ENCODE data around the gene FNDC3B. TPM values are rescaled to one million over a fixed set of nuclear protein-coding genes. Genes with fewer than 3 reads are reported as not detected.

FNDC3B gene
- total RNA-seq, 2 experiments from 2014 or later = 10.6 to 12.0 TPM

DNA sequence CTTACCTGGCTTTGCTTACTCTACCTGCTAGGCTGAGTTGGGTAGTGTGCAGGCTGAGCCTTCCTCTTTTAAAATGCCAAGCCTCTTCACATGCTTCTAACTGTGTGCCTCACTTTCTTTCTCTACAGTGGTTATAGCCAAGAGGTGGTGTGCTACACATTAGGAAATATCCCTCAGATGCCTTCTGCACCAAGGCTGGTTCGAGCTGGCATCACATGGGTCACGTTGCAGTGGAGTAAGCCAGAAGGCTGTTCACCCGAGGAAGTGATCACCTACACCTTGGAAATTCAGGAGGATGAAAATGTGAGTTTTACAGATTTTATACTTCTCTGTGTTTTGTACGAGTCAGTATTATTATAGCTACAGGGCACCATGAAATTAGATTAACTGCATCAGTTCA lies 291.0 kb downstream of the FNDC3B start:
- TF ChIP-seq, protein P1, sequence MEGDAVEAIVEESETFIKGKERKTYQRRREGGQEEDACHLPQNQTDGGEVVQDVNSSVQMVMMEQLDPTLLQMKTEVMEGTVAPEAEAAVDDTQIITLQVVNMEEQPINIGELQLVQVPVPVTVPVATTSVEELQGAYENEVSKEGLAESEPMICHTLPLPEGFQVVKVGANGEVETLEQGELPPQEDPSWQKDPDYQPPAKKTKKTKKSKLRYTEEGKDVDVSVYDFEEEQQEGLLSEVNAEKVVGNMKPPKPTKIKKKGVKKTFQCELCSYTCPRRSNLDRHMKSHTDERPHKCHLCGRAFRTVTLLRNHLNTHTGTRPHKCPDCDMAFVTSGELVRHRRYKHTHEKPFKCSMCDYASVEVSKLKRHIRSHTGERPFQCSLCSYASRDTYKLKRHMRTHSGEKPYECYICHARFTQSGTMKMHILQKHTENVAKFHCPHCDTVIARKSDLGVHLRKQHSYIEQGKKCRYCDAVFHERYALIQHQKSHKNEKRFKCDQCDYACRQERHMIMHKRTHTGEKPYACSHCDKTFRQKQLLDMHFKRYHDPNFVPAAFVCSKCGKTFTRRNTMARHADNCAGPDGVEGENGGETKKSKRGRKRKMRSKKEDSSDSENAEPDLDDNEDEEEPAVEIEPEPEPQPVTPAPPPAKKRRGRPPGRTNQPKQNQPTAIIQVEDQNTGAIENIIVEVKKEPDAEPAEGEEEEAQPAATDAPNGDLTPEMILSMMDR (IDR thresholded peaks at IDR 0.05) = no peak
- H3K4me1 Mint-ChIP-seq (ENCODE audit: low read depth) = no peaks in the 10 kb centered on the region
- no peak for DNase-seq
- H3K4me3 Mint-ChIP-seq = no peak overlapping the region
- ChIA-PET CTCF (interaction anchor here (0.6 to 1.5 kb wide), 8 partner anchors 29 to 533 kb away, joined by 3 to 4 read pairs (median 3); no protein-coding TSS in a partner anchor), POLR2A (no interaction called here)
- H3K9me3 Mint-ChIP-seq = no peaks in the 10 kb centered on the region
- ATAC-seq = no peak
- H3K36me3 Mint-ChIP-seq (ENCODE audit: low read depth) = peaks cover 7% of the 10 kb centered on the region
- intact Hi-C loops (cut with micrococcal nuclease) = loop anchor here (5.0 to 10.0 kb wide), 2 partner anchors 144 to 337 kb away; no protein-coding TSS in a partner anchor
- H3K27me3 Mint-ChIP-seq = no peaks in the 10 kb centered on the region
- H3K27ac Mint-ChIP-seq = no peak overlapping the region

DNA sequence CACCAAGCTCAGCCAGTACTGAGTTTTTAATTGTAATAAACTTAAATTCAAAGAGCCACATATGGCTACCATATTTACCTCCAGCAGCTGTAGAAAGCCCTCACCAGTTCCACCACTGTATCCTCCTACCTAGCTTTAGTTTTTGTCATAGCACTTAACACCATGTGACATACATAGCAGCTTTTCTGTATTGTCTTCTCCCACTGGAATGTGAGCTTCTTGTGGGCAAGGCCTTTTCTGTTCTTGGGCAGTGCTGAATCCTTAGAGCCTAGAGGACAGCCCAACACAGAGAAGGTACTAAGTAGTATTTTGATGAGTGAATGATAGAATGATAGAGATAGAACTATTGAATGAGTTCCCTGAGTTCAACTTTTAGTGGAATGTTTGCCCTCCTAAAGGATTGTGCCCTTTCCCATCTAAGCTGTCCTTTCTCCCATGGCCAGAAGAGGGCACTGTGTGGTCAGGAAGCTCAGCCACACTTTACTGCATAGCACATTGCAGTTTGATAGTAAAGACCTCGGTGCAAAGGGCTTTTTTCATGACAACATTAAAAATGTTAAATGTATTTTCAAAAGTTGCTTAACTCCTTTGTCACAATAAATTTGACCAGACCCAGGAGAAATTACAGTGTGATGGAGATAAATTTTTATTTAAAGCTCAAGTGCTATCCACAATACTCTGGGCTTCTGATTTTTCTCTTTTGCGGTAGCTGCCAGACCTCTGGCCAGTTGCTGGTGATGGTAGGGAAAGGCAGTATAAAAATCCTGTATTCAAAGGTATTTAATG lies 293.1 kb downstream of the FNDC3B start:
- Mint-ChIP-seq H3K27me3 (no peaks in the 10 kb centered on the region), H3K9me3 (no peaks in the 10 kb centered on the region), H3K27ac (no peak overlapping the region), H3K36me3 (ENCODE audit: low read depth) (peaks cover 7% of the 10 kb centered on the region), H3K4me1 (ENCODE audit: low read depth) (no peaks in the 10 kb centered on the region), H3K4me3 (no peak overlapping the region)
- DNase-seq = peak; percentile 63
- peak; percentile 79 for ATAC-seq
- TF ChIP-seq, protein P1 (IDR thresholded peaks at IDR 0.05) = peak; percentile 86
- ChIA-PET CTCF (interaction anchor here (0.6 to 3.3 kb wide), 87 partner anchors 9 to 792 kb away, joined by 3 to 48 read pairs (median 4); no protein-coding TSS in a partner anchor), POLR2A (no interaction called here)
- intact Hi-C loops (cut with micrococcal nuclease) = loop anchor here (5.0 to 10.0 kb wide), 2 partner anchors 142 to 335 kb away; no protein-coding TSS in a partner anchor

DNA sequence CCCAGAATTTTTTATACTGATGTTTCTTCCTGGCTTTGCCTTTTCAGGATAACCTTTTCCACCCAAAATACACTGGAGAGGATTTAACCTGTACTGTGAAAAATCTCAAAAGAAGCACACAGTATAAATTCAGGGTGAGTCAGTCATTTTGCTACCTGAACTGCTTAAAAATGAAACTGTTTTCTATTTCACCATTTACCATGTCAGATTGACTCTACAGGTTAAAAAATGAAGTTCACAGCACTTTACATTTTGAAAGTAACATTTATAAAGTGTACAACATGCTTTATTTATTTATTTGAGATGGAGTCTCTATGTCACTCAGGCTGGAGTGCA lies 293.6 kb downstream of the FNDC3B start:
- ChIA-PET POLR2A (no interaction called here), CTCF (interaction anchor here (0.7 to 3.3 kb wide), 73 partner anchors 9 to 792 kb away, joined by 3 to 48 read pairs (median 4); no protein-coding TSS in a partner anchor)
- intact Hi-C loops (cut with micrococcal nuclease) = loop anchor here (5.0 to 10.0 kb wide), 2 partner anchors 142 to 334 kb away; no protein-coding TSS in a partner anchor
- Mint-ChIP-seq H3K4me3 (no peak overlapping the region), H3K9me3 (no peaks in the 10 kb centered on the region), H3K27me3 (no peaks in the 10 kb centered on the region), H3K27ac (no peak overlapping the region), H3K4me1 (ENCODE audit: low read depth) (no peaks in the 10 kb centered on the region), H3K36me3 (ENCODE audit: low read depth) (peaks cover 8% of the 10 kb centered on the region)
- DNase-seq (no peak), ATAC-seq (no peak)
- TF ChIP-seq, protein P1 (IDR thresholded peaks at IDR 0.05) = no peak

DNA sequence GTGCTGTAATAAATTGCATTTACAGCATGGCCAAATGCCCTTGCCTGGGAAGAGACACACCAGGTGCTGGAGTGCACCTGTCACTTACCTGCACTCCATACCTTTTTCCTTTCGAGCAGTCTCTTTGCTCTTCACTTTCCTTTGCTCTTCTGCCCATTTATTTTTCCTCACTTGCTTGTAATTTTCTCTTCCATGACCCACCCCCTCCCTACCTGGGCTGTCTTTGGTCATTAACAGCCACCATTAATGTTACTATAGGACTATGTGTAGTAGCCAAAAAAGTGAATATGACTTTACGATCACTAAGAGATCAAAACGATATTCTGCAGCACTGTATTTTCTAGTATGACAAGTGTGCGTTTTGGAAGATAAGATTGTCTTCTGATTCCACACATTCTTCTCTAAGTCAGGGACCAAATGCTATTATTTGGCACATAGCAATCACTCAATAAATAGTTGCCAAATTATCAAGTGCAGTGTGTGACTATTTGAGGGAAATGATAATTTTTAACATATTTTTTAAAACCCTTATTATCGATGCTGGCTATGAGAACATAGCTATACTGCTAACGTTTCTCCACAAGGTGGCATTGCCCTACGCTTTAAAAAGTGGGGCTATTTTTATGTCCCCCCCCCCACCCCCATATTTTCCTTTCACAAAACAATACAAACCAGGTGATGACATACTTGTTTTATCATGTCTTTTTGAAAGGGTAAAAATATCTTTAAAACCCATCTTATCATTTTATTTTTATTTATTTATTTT lies 294.5 kb downstream of the FNDC3B start:
- ChIA-PET CTCF (interaction anchor here (1.2 to 3.3 kb wide), 7 partner anchors 8 to 339 kb away, joined by 4 to 48 read pairs (median 13); no protein-coding TSS in a partner anchor), POLR2A (no interaction called here)
- Mint-ChIP-seq H3K36me3 (ENCODE audit: low read depth) (peaks cover 8% of the 10 kb centered on the region), H3K27ac (no peak overlapping the region), H3K27me3 (no peaks in the 10 kb centered on the region), H3K9me3 (no peaks in the 10 kb centered on the region), H3K4me1 (ENCODE audit: low read depth) (no peaks in the 10 kb centered on the region), H3K4me3 (no peak overlapping the region)
- intact Hi-C loops (cut with micrococcal nuclease) = loop anchor here (5.0 to 10.0 kb wide), 2 partner anchors 141 to 333 kb away; no protein-coding TSS in a partner anchor
- ATAC-seq (no peak), DNase-seq (no peak)
- TF ChIP-seq, protein P1 (IDR thresholded peaks at IDR 0.05) = no peak

Measured in activated CD8-positive, alpha-beta T cell treated with anti-CD3 and anti-CD28 coated beads for 36 hours (primary cell).